OCI-LY3 (cell line): Measurements from ENCODE around the gene GRIN1.

Source experiments
- EZH2phosphoT487 ChIP-seq: fragments of 200-600 bp; shearing (Covaris generic); IDR thresholded peaks from 2 replicates; pipeline ENCODE4 v1.6.1; 2018; ENCODE audit warnings: antibody characterized with exemption, mixed run types, low read depth
- TF ChIP-seq, protein P1 (sequence below): fragments of 200-600, 300-600 bp; sonication (generic); IDR thresholded peaks from 2 replicates; pipeline ENCODE4 v1.5.1; 2014; ENCODE audit warnings: antibody characterized with exemption, low read length, low read depth

DNA sequence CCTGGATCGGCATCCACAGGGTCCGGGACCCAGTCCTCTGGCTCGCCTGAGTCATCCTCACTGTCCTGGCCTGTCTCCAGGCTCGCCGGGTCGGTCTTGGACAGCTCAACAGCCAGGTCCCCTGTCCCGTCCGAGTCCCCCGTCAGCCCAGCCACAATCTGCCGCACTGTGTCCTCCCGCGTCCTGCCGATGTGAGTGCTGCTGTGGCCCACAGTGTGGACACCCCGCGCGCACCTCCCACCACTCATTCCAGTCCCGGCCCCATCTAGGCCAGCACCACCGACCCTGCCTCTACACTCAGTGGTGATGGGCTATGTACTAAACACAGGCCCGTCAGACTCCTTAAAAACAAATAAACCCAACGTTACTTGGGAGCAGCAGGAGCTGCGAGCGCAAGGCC lies 42.7 kb downstream of the GRIN1 start:
- TF ChIP-seq, protein P1, sequence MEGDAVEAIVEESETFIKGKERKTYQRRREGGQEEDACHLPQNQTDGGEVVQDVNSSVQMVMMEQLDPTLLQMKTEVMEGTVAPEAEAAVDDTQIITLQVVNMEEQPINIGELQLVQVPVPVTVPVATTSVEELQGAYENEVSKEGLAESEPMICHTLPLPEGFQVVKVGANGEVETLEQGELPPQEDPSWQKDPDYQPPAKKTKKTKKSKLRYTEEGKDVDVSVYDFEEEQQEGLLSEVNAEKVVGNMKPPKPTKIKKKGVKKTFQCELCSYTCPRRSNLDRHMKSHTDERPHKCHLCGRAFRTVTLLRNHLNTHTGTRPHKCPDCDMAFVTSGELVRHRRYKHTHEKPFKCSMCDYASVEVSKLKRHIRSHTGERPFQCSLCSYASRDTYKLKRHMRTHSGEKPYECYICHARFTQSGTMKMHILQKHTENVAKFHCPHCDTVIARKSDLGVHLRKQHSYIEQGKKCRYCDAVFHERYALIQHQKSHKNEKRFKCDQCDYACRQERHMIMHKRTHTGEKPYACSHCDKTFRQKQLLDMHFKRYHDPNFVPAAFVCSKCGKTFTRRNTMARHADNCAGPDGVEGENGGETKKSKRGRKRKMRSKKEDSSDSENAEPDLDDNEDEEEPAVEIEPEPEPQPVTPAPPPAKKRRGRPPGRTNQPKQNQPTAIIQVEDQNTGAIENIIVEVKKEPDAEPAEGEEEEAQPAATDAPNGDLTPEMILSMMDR, result no peak
- no peak for TF ChIP-seq EZH2phosphoT487
